ENCODE measurements around the gene GRM8.
"Not testable (repeated sequence)": the region's sequence is repeated elsewhere in the genome, so short reads cannot be mapped to it uniquely, and the experiment has no call there.

Gene GRM8

DNA sequence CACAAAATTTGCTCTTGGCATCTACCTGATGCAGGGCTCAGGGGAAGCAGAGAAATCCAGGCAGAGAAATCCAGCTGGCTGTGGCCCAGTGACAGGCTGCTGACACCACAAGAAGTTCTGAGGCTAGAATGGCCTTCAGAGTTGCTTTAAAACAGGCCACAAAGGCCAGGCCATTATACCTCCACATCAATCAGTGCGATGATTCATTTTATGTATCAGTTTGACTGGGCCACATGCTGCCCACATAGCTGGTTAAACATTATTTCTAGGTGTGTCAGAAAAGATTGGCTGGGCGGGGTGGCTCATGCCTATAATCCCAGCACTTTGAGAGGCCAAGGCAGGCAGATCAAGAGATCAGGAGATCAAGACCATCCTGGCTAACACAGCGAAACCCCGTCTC, 341.1 kb downstream of the GRM8 start:
- not testable (repeated sequence) for DNase-seq (ENCODE audit: low read depth in 2 of 2)

DNA sequence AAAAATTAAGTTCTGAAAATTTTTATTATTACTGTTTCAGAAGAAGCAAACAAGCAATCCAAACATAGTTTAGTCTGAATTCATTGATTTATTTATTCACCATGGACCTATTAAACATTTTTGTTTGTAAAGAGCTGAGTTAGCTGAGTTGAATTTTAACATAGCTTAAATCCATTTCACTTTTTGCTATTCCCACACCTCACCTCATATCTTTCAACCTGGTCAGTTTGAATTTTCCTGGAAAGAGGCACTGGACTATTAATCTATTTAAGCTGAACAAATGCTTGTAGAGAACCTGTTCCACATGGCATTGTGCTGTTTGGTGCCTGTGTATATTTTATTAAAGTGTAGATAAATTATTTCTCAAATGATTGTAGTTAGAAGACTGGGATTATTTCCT, 344.2 kb downstream of the GRM8 start:
- not testable (repeated sequence) for DNase-seq (ENCODE audit: low read depth in 2 of 2)

DNA sequence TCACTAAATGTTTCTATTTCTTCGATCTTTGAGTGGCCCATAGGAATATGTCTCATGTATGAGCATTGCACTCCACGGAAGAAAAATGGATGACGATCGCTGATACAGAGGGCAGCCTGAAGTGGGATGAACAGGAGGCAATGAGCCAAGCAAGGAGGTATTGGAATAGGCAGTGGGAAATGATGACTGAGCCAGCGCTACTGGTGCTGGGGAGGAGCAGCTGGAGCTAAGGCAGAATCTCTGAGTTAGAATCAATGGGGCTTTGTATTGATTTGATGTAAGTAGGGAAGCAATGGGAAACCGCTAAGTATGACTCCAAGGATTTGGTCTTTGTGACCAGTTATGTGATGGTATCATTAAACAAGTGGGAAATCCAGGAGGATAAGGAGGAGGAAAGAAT, 345.1 kb downstream of the GRM8 start:
- DNase-seq (ENCODE audit: low read depth in 2 of 2) = not testable (repeated sequence)

- not testable (repeated sequence) for DNase-seq (ENCODE audit: low read depth in 2 of 2)
These were observed 347.5 kb downstream of the GRM8 start for GRCh38 chr7:126905255-126905654.

DNA sequence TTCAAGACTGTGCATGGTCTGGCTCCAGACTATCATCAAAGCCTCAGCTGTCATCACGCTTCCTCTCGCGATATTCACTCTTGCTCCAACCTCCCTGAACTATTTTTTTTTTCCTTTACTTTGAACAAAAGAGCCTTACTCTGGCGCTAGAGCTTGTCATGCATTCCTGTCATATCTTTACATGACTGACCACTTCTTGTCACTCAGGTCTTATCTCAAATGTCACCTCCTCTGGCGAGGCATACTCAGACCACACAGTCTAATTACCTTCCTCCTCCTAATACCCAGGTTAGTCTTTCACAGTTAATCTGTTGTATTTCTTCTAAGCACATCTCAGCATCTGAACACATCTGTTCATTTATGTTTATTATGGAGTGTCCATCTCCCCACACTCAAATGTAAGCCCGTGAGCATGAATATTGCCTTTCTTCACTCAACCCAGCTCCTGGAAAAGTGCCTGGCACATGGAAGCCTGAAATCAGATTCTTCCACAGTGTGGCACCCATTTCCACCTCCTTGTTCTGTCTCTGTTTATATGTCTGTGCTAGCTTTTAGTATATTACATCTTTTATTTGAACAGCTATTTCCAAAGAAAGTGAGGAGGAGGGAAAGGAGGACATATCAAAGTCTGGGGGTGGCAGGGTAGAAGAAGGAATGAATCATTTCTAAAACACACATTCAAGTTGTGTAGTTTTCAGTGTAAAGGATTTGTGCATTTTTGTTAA, 351.5 kb downstream of the GRM8 start:
- DNase-seq (ENCODE audit: low read depth in 2 of 2) = not testable (repeated sequence)

- DNase-seq (ENCODE audit: low read depth in 2 of 2) = not testable (repeated sequence)
These were observed 364.8 kb downstream of the GRM8 start for GRCh38 chr7:126887980-126888379.

DNA sequence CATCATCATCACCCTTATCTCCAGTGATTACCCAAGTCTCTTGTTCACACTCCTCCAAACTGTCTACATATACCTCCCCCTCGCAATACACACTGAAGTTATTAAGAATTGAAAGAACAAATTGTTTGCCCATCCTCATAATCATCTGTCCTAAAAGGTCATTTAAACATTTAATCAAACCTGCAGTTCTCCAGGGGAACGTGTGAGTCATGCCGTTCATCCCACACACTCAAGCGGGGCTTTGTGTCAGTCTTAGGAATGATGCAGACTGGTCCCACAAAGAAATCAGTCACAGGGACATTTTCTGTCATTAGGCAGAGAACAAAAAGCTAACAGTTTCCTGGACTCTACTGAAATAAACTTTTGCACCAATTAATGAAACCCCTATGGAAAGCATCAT, 365.2 kb downstream of the GRM8 start:
- DNase-seq (ENCODE audit: low read depth in 2 of 2) = not testable (repeated sequence)

DNA sequence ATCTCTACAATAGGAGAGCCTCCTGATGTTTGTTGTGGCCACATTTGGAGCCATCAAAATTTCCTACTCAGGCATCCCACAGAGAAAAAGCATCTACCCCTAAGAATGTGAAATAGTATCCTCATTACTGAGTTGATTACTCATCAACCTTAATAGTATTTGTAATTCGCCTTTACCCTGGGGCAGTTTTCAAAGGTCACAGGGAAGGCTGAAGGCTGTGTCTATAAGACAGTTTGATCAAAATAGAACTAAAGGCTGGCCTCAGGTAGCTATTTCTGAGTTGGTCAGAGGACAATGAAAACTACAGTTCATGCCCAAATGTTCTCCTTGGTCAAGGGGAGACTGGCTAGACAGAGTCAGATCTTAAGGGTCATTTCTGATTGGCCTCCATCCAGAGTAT, 370.0 kb downstream of the GRM8 start:
- DNase-seq (ENCODE audit: low read depth in 2 of 2) = not testable (repeated sequence)

GRCh38 chr7:126881908-126882307, 370.8 kb downstream of the GRM8 start:
- not testable (repeated sequence) for DNase-seq (ENCODE audit: low read depth in 2 of 2)

DNA sequence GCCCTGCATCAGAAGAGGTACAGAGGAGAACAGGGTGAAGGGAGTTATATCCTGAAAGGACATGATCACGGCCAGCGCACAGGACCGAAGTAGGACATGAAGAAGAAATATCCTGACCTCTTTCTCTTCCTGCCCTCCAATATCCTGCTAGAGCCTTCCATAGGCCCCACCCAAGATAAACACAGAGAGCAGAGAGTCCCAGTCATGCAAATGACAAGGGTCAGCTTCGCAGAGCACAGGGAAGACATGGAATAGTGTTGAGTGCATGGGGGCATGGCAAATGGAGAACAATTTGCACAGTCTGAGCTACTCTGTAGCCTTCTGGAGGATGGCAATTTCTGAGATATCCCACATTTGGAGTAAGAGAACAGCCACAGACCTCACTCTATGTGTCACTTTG, 371.4 kb downstream of the GRM8 start:
- DNase-seq (ENCODE audit: low read depth in 2 of 2) = no peak

- DNase-seq (ENCODE audit: low read depth in 2 of 2) = not testable (repeated sequence)
These were observed 376.2 kb downstream of the GRM8 start for GRCh38 chr7:126876536-126876935.

DNA sequence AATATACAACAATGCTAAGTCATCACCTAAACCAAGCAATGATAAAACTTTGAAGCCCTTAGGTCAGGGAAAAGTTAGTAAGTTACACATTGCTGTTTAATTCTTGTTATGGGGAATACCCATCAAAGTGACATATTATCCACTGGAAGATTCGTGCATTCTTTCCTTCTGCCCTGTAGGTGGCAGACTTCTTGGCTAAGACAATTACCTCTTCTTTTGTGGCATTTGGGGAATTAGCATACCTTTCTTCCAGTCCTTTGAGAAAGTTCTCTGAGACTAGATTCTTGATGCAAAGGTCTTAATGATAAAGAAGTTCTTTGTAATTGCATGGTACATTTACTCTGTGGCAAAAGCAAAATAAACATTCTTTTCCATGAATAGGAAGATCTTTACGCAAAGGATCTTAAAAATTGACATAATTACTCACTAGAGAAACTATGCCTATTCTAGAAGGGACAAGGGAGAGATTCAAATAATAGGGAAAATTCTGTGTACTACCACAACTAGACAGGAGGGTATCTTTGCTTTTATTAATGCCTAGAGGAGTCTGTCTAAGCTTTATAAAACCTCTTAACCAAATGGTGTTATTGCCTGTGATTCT, 395.9 kb downstream of the GRM8 start:
- DNase-seq (ENCODE audit: low read depth in 2 of 2) = no peak

DNA sequence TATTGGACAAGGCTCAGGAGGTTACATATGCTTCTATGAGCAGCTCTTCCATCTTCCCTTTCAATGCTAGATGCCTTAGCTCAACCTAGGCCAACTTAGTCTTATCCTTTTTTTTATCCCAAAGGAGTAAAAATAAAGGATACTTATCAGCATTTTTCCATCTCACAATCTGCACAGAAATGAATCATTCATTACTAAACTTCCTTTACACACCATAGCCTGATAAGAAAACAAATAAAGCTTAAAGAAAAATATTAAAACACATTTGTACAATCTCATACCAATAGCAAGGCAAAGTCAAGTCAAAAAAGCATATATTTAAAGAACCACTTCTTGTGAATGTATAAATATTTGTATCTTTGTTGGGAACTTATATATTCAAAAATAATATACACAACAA, 407.4 kb downstream of the GRM8 start:
- DNase-seq (ENCODE audit: low read depth in 2 of 2) = no peak

- no peak for DNase-seq (ENCODE audit: low read depth in 2 of 2)
These were observed 408.9 kb downstream of the GRM8 start for GRCh38 chr7:126843883-126844282.

- no peak for DNase-seq (ENCODE audit: low read depth in 2 of 2)
These were observed 409.4 kb downstream of the GRM8 start for GRCh38 chr7:126843336-126843735.

- DNase-seq (ENCODE audit: low read depth in 2 of 2) = no peak
These were observed 410.3 kb downstream of the GRM8 start for GRCh38 chr7:126842451-126842850.

- DNase-seq (ENCODE audit: low read depth in 2 of 2) = no peak
These were observed 411.9 kb downstream of the GRM8 start for GRCh38 chr7:126840869-126841268.

- DNase-seq (ENCODE audit: low read depth in 2 of 2) = no peak
These were observed 413.1 kb downstream of the GRM8 start for GRCh38 chr7:126839624-126840023.

DNA sequence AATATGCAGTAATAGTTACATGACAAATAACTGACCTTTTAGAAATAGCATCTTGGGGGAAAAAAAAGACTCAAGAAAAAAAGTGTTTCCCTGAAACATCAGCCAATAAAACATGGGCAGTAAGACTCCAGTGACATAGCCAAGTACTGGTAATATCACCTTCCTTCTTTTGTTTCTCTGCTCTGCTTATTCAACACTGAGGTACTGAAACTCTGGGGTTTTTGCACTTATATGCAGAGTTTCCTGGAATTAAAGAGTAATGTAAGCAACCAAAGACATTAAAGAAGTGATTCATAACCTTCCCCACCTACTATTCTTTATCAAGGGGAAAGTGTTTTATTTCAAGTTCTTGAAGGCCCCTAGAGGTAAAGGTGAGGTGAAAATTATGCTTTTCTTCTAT, 414.5 kb downstream of the GRM8 start:
- no peak for DNase-seq (ENCODE audit: low read depth in 2 of 2)

DNA sequence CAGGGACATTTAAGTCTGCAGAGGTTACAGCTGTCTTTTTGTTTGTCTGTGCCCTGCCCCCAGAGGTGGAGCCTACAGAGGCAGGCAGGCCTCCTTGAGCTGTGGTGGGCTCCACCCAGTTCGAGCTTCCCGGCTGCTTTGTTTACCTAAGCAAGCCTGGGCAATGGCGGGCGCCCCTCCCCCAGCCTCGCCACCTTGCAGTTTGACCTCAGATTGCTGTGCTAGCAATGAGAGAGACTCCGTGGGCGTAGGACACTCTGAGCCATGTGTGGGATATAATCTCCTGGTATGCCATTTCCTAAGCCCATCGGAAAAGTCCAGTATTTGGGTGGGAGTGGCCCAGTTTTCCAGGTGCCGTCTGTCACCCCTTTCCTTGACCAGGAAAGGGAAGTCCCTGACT, 421.5 kb downstream of the GRM8 start:
- not testable (repeated sequence) for DNase-seq (ENCODE audit: low read depth in 2 of 2)

DNA sequence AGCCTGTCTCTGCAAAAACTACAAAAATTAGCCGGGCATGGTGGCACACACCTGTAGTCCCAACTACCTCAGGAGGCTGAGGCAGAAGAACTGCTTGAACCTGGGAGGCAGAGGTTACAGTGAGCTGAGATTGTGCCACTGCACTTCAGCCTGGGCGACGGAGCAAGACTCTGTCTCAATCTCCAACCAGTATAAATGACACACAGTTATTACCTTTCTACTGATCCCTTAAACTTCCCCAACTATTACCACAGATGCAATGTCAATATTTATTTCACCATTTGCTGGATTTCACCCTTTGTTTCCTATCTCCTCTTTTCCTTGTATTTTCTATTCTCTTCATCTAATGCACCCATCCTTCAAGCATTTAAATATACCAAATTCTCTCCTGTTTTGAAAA, 431.8 kb downstream of the GRM8 start:
- no peak for DNase-seq (ENCODE audit: low read depth in 2 of 2)

DNA sequence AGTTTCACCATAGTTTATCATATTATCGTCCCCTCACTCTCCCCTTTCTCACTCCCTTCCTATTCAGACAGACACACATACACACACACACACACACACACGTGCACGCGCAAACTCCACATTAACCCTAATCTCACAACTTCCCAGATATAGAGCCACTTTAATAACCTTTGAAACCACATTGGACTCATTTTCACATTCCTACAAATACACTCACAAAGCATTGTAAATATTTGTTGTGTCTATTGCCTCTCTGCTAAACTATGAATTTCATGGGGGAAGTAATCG, 433.6 kb downstream of the GRM8 start:
- DNase-seq (ENCODE audit: low read depth in 2 of 2) = no peak

- no peak for DNase-seq (ENCODE audit: low read depth in 2 of 2)
These were observed 434.1 kb downstream of the GRM8 start for GRCh38 chr7:126818393-126819196.

All from activated CD8-positive, alpha-beta memory T cell treated with anti-CD3 and anti-CD28 coated beads for 4 hours (primary cell).